GM12878 (cell line): ENCODE measurements around the gene PALS1. TPM values are rescaled to one million over a fixed set of nuclear protein-coding genes. Genes with fewer than 3 reads are reported as not detected.

Experiments
- ATAC-seq: fragments of 200-7000 bp; cut with Tn5 transposase; 3 replicates; pipeline ENCODE4 v1.9.1; 2020; ENCODE audit warnings: mild to moderate bottlenecking, moderate library complexity
- BruUV-seq: library from RNA; stranded (reverse); fragments of 400-500 nt; replicated peaks from 2 replicates; lab custom pipeline; 2021; lab: Mats Ljungman, UMichigan
- CTCF ChIA-PET: fragments of 300-600 bp; sonication (Branson Sonifier 250); formaldehyde crosslinking; extraction: SDS; loops from one replicate; lab custom pipeline; 2021; ENCODE audit warnings: inconsistent platforms; lab: Yijun Ruan, JAX
- POLR2A ChIA-PET: fragments of 350-600 bp; formaldehyde crosslinking; extraction: SDS; loops from one replicate; lab custom pipeline; 2021; ENCODE audit warnings: inconsistent platforms; lab: Charles Lee
- RAD21 ChIA-PET: fragments of 300-600 bp; sonication (Branson Sonifier 250); formaldehyde crosslinking; loops from one replicate; lab custom pipeline; 2023; ENCODE audit warnings: antibody characterized with exemption; ENCODE audit not compliant: unreplicated experiment; lab: Charles Lee
- SMC1A ChIA-PET: fragments of 300-600 bp; sonication (Branson Sonifier 250); formaldehyde crosslinking; loops from one replicate; lab custom pipeline; 2023; ENCODE audit not compliant: unreplicated experiment, uncharacterized antibody; lab: Charles Lee
- DNase-seq: peaks from one replicate; pipeline ENCODE4 v3.0.0-alpha.2; 2011; ENCODE audit warnings: low read depth, low spot score
- FAIRE-seq: peaks from 3 replicates; lab custom pipeline; 2011; peaks lifted over from hg19 to GRCh38; lab: Jason Lieb, UNC
- H2AFZ ChIP-seq: 2 replicates; pipeline ENCODE4 v1.6.0; 2011; ENCODE audit warnings: low read depth, low read length, control low read depth; ENCODE audit not compliant: control insufficient read depth
- H3K27ac ChIP-seq: 2 replicates; pipeline ENCODE4 v1.5.1; 2011; ENCODE audit warnings: control low read depth; ENCODE audit not compliant: control insufficient read depth, insufficient read depth
- H3K27me3 ChIP-seq, 2 experiments: replicated peaks in 1 of 2; 2 replicates each; pipeline versions ENCODE4 v1.6.0 to v1.6.1; 2011; ENCODE audit warnings: low read length in 1 of 2; ENCODE audit not compliant: control insufficient read depth in 2 of 2, insufficient read depth in 2 of 2
- H3K36me3 ChIP-seq, 2 experiments: 2 replicates each; pipeline ENCODE4 v1.5.1; 2011; ENCODE audit warnings: low read length in 1 of 2; ENCODE audit not compliant: control insufficient read depth in 2 of 2, insufficient read depth in 2 of 2
- H3K4me1 ChIP-seq: 2 replicates; pipeline ENCODE4 v1.6.1; 2011; ENCODE audit warnings: mild to moderate bottlenecking, low read length, moderate library complexity, mixed read lengths; ENCODE audit not compliant: control insufficient read depth, insufficient read depth
- H3K4me2 ChIP-seq: 2 replicates; pipeline ENCODE4 v1.6.0; 2011; ENCODE audit warnings: control low read depth; ENCODE audit not compliant: control insufficient read depth, insufficient read depth
- H3K4me3 ChIP-seq: fragments of 200-600 bp; sonication (generic); 2 replicates; pipeline ENCODE4 v1.5.1; 2016
- H3K79me2 ChIP-seq: 2 replicates; pipeline ENCODE4 v1.6.0; 2011; ENCODE audit warnings: low read length; ENCODE audit not compliant: control insufficient read depth, insufficient read depth
- H3K9ac ChIP-seq: 2 replicates; pipeline ENCODE4 v1.8.0; 2011; ENCODE audit warnings: low read length, control low read depth, mixed read lengths; ENCODE audit not compliant: control insufficient read depth, insufficient read depth
- H3K9me3 ChIP-seq: replicated peaks from 3 replicates; pipeline ENCODE4 v1.5.1; 2011; ENCODE audit warnings: mild to moderate bottlenecking, low read length; ENCODE audit not compliant: control insufficient read depth, insufficient read depth
- H4K20me1 ChIP-seq: 2 replicates; pipeline ENCODE4 v1.6.0; 2011; ENCODE audit not compliant: control insufficient read depth, insufficient read depth
- CHD4 ChIP-seq: fragments of 200-600 bp; sonication (generic); IDR thresholded peaks from 2 replicates; pipeline ENCODE4 v1.6.1; 2016; ENCODE audit warnings: mild to moderate bottlenecking
- IKZF1 ChIP-seq: fragments of 450-650 bp; conservative IDR thresholded peaks from 2 replicates; pipeline ENCODE4 v1.6.1; 2017; ENCODE audit warnings: antibody characterized with exemption, mild to moderate bottlenecking
- IKZF2 ChIP-seq, 2 experiments: fragments of 450-650 bp; IDR thresholded peaks; 2 replicates each; pipeline ENCODE4 v1.6.1; 2017; ENCODE audit warnings: mild to moderate bottlenecking in 2 of 2, moderate library complexity in 2 of 2
- LARP7 ChIP-seq: fragments of 450-650 bp; IDR thresholded peaks from 2 replicates; pipeline ENCODE4 v1.6.1; 2017; ENCODE audit warnings: mild to moderate bottlenecking
- NR2C1 ChIP-seq: fragments of 450-650 bp; IDR thresholded peaks from 2 replicates; pipeline ENCODE4 v1.6.1; 2017; ENCODE audit warnings: antibody characterized with exemption, mild to moderate bottlenecking, moderate library complexity
- RFX5 ChIP-seq: IDR thresholded peaks from 2 replicates; pipeline ENCODE4 v1.6.1; 2011; ENCODE audit warnings: low read depth, low read length, improper control_type of control experiment
- RUNX3 ChIP-seq: IDR thresholded peaks from 2 replicates; pipeline ENCODE4 v1.6.1; 2012; ENCODE audit warnings: low read length, inconsistent platforms
- SMAD5 ChIP-seq: IDR thresholded peaks from 2 replicates; pipeline ENCODE4 v1.6.1; 2016; ENCODE audit warnings: antibody characterized with exemption, low read depth
- SRF ChIP-seq, 2 experiments: IDR thresholded peaks; 2 replicates each; pipeline ENCODE4 v1.6.1; 2011; ENCODE audit warnings: low read depth in 2 of 2, low read length in 2 of 2, mild to moderate bottlenecking in 1 of 2, moderate library complexity in 1 of 2
- TAF1 ChIP-seq: IDR thresholded peaks from 2 replicates; pipeline ENCODE4 v1.6.1; 2011; ENCODE audit warnings: mild to moderate bottlenecking, low read depth, low read length, borderline replicate concordance
- TCF3 ChIP-seq: IDR thresholded peaks from 2 replicates; pipeline ENCODE4 v1.6.1; 2012; ENCODE audit warnings: low read depth, mild to moderate bottlenecking, low read length, borderline replicate concordance; ENCODE audit not compliant: insufficient read depth
- YBX1 ChIP-seq: fragments of 450-650 bp; IDR thresholded peaks from 2 replicates; pipeline ENCODE4 v1.6.1; 2016; ENCODE audit warnings: antibody characterized with exemption
- ZNF622 ChIP-seq: fragments of 450-650 bp; IDR thresholded peaks from 2 replicates; pipeline ENCODE4 v1.6.1; 2017; ENCODE audit warnings: mild to moderate bottlenecking, inconsistent platforms
- ZZZ3 ChIP-seq: IDR thresholded peaks from 2 replicates; pipeline ENCODE4 v1.6.1; 2011; ENCODE audit warnings: low read depth; ENCODE audit not compliant: control insufficient read depth, insufficient read length
- in situ Hi-C: fragments of 300-500 bp; cut with MboI; formaldehyde crosslinking; loops from 9 replicates; pipeline ENCODE4 v1.14.3; 2018; ENCODE audit warnings: mixed read lengths
- intact Hi-C: fragments of 100-400 bp; cut with micrococcal nuclease; formaldehyde crosslinking; loops from one replicate; pipeline ENCODE4 v1.14.2; 2022; ENCODE audit not compliant: unreplicated experiment
- polyA plus RNA-seq, 11 experiments: library from polyadenylated mRNA; depleted of rRNA in 4 of 11; unstranded in 6 of 11; stranded (reverse) in 5 of 11; fragments of >200 nt; fragmentation: Nextera tagmentation in 4 of 11; fragmentation: Illumina TruSeq in 1 of 11; extraction: Ambion mirVana in 4 of 11; extraction: Trizol in 1 of 11; gene quantifications; 1 replicate in 1 of 11; 2 replicates in 10 of 11; pipeline versions ENCODE4 v1.2.1 to v1.2.3, GENCODE V29; 2011 to 2016; ENCODE audit warnings: inconsistent platforms in 2 of 11, missing spikeins in 2 of 11, low read depth in 1 of 11
- total RNA-seq, 4 experiments: library from RNA; depleted of rRNA in 3 of 4; stranded (reverse); fragments of >200 nt in 3 of 4; fragmentation: Illumina TruSeq in 1 of 4; extraction: Trizol in 1 of 4; gene quantifications; 2 replicates each; pipeline versions ENCODE4 v1.2.1 to v1.2.3, GENCODE V29; 2013 to 2021
- TF ChIP-seq, protein P1 (sequence below): IDR thresholded peaks from 2 replicates; pipeline ENCODE4 v1.6.1; 2011; ENCODE audit warnings: borderline replicate concordance, low read depth, mild to moderate bottlenecking, moderate library complexity, mixed read lengths, low read length; ENCODE audit not compliant: insufficient read depth; ENCODE audit errors: extremely low read length
- TF ChIP-seq, protein P2 (sequence below): IDR thresholded peaks from 2 replicates; pipeline ENCODE4 v1.6.1; 2012; ENCODE audit warnings: low read depth, low read length, improper control_type of control experiment
- TF ChIP-seq, protein P3 (sequence below): IDR thresholded peaks from 2 replicates; pipeline ENCODE4 v1.6.1; 2011; ENCODE audit warnings: mild to moderate bottlenecking, low read depth, low read length, moderate library complexity; ENCODE audit not compliant: insufficient replicate concordance

The PALS1 gene
- total and polyA plus RNA-seq, 10 of the 15 experiments (the other 5 are each of a cell fraction or from before 2014, with no cell fraction given), result 4.2 to 10.9 (median 6.6) TPM

DNA sequence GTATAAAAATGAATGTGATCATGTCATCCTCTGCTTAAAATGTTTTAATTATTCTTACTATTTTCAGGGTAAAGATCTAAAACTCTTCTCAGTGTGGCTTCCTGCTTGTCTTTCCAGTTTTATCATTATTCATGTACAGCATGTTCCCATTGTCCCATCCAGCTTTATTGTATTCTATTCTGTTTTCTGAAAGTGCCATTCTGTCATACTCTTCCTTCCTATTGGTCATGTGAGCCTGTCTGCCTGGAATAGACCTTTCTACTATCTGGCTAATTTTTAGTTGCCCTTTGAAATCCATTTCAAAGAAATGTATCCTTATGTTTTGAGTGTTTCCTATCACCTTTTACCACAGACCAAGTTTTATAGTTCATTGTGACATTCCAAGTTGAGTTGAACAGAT, 34.9 kb downstream of the PALS1 start:
- H3K79me2 ChIP-seq, result no peaks in the 10 kb centered on the region; the same call in 1 of the 2 replicates
- H3K27ac ChIP-seq, result no peak overlapping the region
- no peaks in the 10 kb centered on the region for H3K4me1 ChIP-seq
- no peaks in the 10 kb centered on the region for H3K27me3 ChIP-seq
- H3K36me3 ChIP-seq, result no peaks in the 10 kb centered on the region; a peak in 1 of 4 replicates
- H3K9ac ChIP-seq, result no peak overlapping the region
- BruUV-seq, result no TSS peak
- H4K20me1 ChIP-seq, result no peaks in the 10 kb centered on the region
- no peaks in the 10 kb centered on the region for H3K9me3 ChIP-seq
- SMC1A ChIA-PET, result interaction anchor here (1.2 to 3.5 kb wide), 2 partner anchors 10 to 197 kb away, joined by 3 to 14 read pairs; no protein-coding TSS in a partner anchor
- ATAC-seq, result no peak
- POLR2A ChIA-PET, result interaction anchor here (0.6 kb wide), 1 partner anchor 888 kb away, joined by 7 read pairs; no protein-coding TSS in a partner anchor
- RAD21 ChIA-PET, result no interaction called here
- no peak overlapping the region for H2AFZ ChIP-seq
- intact Hi-C loops, result no loop called here
- in situ Hi-C loops, result no loop called here
- no peak for FAIRE-seq
- TF ChIP-seq, protein P1, sequence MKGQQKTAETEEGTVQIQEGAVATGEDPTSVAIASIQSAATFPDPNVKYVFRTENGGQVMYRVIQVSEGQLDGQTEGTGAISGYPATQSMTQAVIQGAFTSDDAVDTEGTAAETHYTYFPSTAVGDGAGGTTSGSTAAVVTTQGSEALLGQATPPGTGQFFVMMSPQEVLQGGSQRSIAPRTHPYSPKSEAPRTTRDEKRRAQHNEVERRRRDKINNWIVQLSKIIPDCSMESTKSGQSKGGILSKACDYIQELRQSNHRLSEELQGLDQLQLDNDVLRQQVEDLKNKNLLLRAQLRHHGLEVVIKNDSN, result no peak
- TF ChIP-seq ZNF622 (no peak), CHD4 (no peak), LARP7 (no peak), RUNX3 (no peak), SMAD5 (no peak), YBX1 (no peak), IKZF2 (IDR thresholded peaks at IDR 0.05) (no peak), RFX5 (no peak), TAF1 (no peak), IKZF1 (no peak), ZZZ3 (no peak), SRF (IDR thresholded peaks at IDR 0.05; ENCODE audit: low read depth in 2 of 2, low read length in 2 of 2) (no peak), TCF3 (no peak), NR2C1 (no peak)
- TF ChIP-seq, protein P2, sequence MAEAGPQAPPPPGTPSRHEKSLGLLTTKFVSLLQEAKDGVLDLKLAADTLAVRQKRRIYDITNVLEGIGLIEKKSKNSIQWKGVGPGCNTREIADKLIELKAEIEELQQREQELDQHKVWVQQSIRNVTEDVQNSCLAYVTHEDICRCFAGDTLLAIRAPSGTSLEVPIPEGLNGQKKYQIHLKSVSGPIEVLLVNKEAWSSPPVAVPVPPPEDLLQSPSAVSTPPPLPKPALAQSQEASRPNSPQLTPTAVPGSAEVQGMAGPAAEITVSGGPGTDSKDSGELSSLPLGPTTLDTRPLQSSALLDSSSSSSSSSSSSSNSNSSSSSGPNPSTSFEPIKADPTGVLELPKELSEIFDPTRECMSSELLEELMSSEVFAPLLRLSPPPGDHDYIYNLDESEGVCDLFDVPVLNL, result no peak
- TF ChIP-seq, protein P3, sequence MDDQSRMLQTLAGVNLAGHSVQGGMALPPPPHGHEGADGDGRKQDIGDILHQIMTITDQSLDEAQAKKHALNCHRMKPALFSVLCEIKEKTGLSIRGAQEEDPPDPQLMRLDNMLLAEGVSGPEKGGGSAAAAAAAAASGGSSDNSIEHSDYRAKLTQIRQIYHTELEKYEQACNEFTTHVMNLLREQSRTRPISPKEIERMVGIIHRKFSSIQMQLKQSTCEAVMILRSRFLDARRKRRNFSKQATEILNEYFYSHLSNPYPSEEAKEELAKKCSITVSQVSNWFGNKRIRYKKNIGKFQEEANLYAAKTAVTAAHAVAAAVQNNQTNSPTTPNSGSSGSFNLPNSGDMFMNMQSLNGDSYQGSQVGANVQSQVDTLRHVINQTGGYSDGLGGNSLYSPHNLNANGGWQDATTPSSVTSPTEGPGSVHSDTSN, result no peak
- H3K4me3 ChIP-seq, result no peak overlapping the region
- no peak for DNase-seq
- no peak overlapping the region for H3K4me2 ChIP-seq
- CTCF ChIA-PET, result interaction anchor here (1.5 to 4.4 kb wide), 2 partner anchors 10 to 12 kb away, joined by 5 to 33 read pairs; no protein-coding TSS in a partner anchor
